Measurements from ENCODE around the gene HMCN2.

DNA sequence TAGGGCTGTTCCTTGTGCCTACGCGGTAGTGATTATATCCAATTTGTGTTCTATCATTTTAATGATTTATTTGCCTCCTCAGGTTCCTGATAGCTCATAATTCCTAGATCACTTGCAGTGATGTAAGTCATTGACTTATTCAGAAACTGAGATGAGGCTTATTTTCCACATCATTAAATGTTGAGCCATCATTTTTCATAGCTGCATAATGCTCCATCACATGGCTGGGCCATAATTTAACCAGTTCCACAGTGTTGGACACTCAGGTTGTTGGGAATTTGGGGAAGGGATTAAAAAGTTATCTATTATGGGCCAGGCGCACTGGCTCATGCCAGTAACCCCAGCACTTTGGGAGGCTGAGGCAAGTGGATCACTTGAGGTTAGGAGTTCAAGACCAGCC lies 35.8 kb upstream of the HMCN2 start:
- TF ChIP-seq EZH2 (IDR thresholded peaks at IDR 0.05) (no peak), POLR2AphosphoS5 (IDR thresholded peaks at IDR 0.05; ENCODE audit: borderline replicate concordance, low read depth, low read length) (no peak)
